Measurements from ENCODE around the gene MAGI3. TPM values are rescaled to one million over a fixed set of nuclear protein-coding genes. Genes with fewer than 3 reads are reported as not detected.
A peak's percentile ranks its signal among the peaks of the same experiment; 100 is the strongest.

The MAGI3 gene
- total RNA-seq, 1 donor from 2014 or later, result 1.0 TPM

DNA sequence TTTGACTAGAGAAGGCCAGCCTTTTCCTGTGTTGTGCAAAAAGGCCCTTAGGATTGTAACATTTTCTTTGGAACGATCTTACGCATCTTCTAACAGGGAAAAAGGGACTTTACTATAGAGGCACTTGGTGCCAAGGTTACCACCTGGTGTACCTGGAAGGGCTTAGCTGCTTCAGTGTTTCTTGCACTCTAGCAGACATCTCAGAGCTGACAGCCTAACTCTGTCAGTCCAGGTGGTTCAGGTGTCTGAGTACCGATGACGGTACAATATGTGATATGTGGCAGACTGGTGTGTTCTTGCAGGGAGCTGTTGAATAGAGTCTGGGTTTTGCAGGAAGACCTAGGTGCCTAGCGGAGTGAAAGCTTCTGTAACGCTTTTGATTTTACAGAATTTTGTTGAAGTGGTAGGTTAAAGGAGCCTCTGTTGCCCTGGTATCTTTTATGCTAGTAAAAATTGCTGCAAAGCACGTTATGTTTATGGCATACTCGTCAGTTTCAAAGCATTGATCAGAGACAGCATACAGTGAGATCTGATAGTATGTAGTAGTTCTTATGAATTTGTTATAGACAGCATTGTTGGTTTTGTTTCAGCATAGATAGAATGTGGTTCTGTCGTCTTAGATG lies 1.4 kb downstream of the MAGI3 start:
- no peak for ATAC-seq (ENCODE audit: low read depth)
- TF ChIP-seq, protein P1, sequence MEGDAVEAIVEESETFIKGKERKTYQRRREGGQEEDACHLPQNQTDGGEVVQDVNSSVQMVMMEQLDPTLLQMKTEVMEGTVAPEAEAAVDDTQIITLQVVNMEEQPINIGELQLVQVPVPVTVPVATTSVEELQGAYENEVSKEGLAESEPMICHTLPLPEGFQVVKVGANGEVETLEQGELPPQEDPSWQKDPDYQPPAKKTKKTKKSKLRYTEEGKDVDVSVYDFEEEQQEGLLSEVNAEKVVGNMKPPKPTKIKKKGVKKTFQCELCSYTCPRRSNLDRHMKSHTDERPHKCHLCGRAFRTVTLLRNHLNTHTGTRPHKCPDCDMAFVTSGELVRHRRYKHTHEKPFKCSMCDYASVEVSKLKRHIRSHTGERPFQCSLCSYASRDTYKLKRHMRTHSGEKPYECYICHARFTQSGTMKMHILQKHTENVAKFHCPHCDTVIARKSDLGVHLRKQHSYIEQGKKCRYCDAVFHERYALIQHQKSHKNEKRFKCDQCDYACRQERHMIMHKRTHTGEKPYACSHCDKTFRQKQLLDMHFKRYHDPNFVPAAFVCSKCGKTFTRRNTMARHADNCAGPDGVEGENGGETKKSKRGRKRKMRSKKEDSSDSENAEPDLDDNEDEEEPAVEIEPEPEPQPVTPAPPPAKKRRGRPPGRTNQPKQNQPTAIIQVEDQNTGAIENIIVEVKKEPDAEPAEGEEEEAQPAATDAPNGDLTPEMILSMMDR (IDR thresholded peaks at IDR 0.05), result no peak
- Mint-ChIP-seq H3K4me1 (peaks cover 18% of the 10 kb centered on the region), H3K27me3 (peaks cover 38% of the 10 kb centered on the region), H3K4me3 (peak overlapping the region; percentile 83), H3K9me3 (peaks cover 4% of the 10 kb centered on the region), H3K27ac (no peak overlapping the region), H3K36me3 (ENCODE audit: low read depth) (peaks cover 3% of the 10 kb centered on the region)
- POLR2A ChIA-PET, result no interaction called here
- no peak for DNase-seq
- intact Hi-C loops (cut with micrococcal nuclease), result loop anchor here (2.0 to 10.0 kb wide), 8 partner anchors 319 to 1191 kb away; partner anchors contain the start of genes LRIG2, PHTF1, PPM1J and RSBN1
- CTCF ChIA-PET, result no interaction called here

DNA sequence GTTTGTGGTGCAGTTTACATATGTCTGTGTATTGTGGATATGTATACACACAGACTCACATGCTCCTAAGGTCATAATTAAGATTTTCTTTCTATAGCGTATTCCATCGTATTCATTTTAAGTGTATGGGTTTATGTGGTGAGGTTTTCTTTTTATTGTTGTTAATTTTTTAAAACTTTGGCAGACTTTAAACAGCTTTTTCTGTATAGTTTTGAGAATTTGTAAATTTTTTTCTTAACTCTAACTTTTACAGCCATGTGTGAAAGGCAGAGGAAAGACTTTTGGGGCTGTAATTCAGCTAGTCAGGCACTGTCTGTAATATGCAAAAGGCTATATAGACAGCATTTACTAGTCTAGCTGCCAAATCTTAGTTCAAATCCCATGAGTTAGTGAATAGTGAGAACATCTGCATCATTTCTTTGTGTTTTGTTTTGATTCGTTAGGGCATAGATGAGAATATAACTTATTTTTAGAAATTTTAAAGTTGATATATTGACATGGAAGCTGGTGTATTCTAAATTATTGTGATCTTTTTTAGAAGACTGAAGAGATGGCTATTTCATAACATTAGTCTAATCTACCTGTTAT lies 2.3 kb downstream of the MAGI3 start:
- ATAC-seq (ENCODE audit: low read depth), result no peak
- intact Hi-C loops (cut with micrococcal nuclease), result loop anchor here (5.0 to 10.0 kb wide), 6 partner anchors 365 to 955 kb away; partner anchors contain the start of genes PHTF1, PPM1J, RSBN1 and SLC16A1
- no peak for DNase-seq
- POLR2A ChIA-PET, result no interaction called here
- H3K36me3 Mint-ChIP-seq (ENCODE audit: low read depth), result peaks cover 3% of the 10 kb centered on the region
- peaks cover 18% of the 10 kb centered on the region for H3K4me1 Mint-ChIP-seq
- H3K9me3 Mint-ChIP-seq, result peaks cover 4% of the 10 kb centered on the region
- no peak overlapping the region for H3K4me3 Mint-ChIP-seq
- CTCF ChIA-PET, result no interaction called here
- TF ChIP-seq, protein P1 (IDR thresholded peaks at IDR 0.05), result no peak
- no peak overlapping the region for H3K27ac Mint-ChIP-seq
- H3K27me3 Mint-ChIP-seq, result peaks cover 43% of the 10 kb centered on the region

DNA sequence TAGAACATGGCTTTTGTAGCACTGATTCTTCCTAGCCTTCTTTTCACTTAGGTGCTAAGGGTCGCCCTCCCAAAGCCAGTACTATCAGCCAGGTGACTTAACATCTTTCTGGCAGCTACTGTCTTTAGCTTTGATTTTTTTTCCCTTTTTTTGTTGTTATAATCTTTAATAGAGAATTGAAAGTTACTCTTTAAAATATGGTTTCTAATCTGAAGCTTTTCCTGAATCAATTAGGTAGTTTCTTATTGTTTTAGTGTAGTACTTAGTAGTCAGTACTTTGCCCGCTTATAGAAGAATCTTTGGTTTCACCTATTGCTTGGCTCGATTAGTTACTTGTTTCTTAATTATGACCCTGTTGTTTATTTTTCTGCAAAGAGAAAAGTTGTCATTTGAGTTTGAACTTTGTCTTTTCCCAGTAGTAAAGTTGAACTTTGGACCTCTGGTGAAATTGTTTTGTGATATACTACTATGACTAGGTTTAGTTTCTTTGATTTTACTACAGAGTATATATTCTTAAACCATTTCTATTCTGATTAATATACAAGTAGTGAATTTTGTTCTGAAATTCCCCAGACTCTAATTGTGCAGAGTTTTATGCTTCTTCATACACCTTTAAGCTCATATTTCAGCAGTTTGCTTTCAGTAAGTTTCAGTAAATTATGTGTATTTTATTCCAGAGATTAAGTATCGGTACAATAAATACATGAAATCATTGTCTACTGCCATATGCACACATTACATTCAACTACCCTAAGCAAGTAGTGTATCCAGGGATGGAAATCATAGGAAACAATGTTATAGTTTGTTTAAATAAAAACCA lies 3.9 kb downstream of the MAGI3 start:
- ChIA-PET POLR2A (interaction anchor here (0.6 kb wide), 1 partner anchor 464 kb away, joined by 3 read pairs; no protein-coding TSS in a partner anchor), CTCF (no interaction called here)
- H3K36me3 Mint-ChIP-seq (ENCODE audit: low read depth), result peaks cover 3% of the 10 kb centered on the region
- peaks cover 47% of the 10 kb centered on the region for H3K27me3 Mint-ChIP-seq
- DNase-seq (no peak), ATAC-seq (ENCODE audit: low read depth) (no peak)
- TF ChIP-seq, protein P1 (IDR thresholded peaks at IDR 0.05), result no peak
- intact Hi-C loops (cut with micrococcal nuclease), result loop anchor here (5.0 to 10.0 kb wide), 6 partner anchors 363 to 953 kb away; partner anchors contain the start of genes PHTF1, PPM1J, RSBN1 and SLC16A1
- no peak overlapping the region for H3K27ac Mint-ChIP-seq
- H3K4me1 Mint-ChIP-seq, result peaks cover 13% of the 10 kb centered on the region
- H3K9me3 Mint-ChIP-seq, result no peaks in the 10 kb centered on the region
- H3K4me3 Mint-ChIP-seq, result no peak overlapping the region

DNA sequence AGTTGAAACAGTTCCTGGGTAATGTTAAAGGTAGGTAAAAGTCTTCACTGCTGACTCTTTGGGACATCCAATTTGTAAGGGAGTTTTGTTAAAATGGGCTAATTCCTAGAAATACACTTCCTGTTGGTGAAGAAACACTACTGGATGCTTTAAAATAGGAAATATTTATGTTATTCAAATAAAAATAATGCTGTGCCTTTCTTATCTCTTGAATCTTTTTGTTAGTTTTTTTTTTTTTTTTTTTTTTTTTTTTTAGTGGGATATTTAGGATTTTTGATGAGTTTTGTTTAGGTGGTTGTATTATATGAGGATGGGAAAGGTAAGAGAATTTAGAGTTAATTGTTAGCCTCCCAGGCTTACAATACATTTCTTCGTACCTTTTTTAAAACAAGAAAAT lies 4.5 kb downstream of the MAGI3 start:
- H3K4me3 Mint-ChIP-seq, result no peak overlapping the region
- TF ChIP-seq, protein P1 (IDR thresholded peaks at IDR 0.05), result no peak
- peaks cover 9% of the 10 kb centered on the region for H3K4me1 Mint-ChIP-seq
- DNase-seq, result no peak
- ChIA-PET POLR2A (no interaction called here), CTCF (no interaction called here)
- intact Hi-C loops (cut with micrococcal nuclease), result loop anchor here (5.0 to 10.0 kb wide), 6 partner anchors 362 to 952 kb away; partner anchors contain the start of genes PHTF1, PPM1J, RSBN1 and SLC16A1
- peaks cover 43% of the 10 kb centered on the region for H3K27me3 Mint-ChIP-seq
- ATAC-seq (ENCODE audit: low read depth), result no peak
- H3K9me3 Mint-ChIP-seq, result no peaks in the 10 kb centered on the region
- no peak overlapping the region for H3K27ac Mint-ChIP-seq
- H3K36me3 Mint-ChIP-seq (ENCODE audit: low read depth), result peaks cover 3% of the 10 kb centered on the region

DNA sequence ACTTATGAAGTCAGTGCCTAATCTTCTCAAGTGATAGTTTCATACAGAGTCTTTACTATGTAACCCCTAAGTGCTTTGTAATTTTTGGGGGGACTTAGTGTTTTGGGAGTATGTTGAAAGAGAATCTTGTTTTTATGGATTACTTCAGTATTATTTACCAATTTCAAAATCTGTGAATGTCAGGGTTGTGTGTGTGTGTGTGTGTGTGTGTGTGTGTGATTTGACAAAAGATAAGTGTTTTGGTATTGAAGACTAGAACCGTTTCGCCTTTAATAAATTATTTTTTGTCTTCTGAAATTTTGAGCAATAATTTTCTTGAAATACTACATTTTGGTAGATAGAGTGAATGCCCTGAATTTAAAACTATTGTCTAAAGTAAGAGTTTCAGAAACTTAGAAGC lies 5.8 kb downstream of the MAGI3 start:
- no peak for ATAC-seq (ENCODE audit: low read depth)
- no peak for DNase-seq
- Mint-ChIP-seq H3K27me3 (peaks cover 40% of the 10 kb centered on the region), H3K4me3 (no peak overlapping the region), H3K36me3 (ENCODE audit: low read depth) (no peaks in the 10 kb centered on the region), H3K27ac (no peak overlapping the region), H3K4me1 (peaks cover 7% of the 10 kb centered on the region), H3K9me3 (no peaks in the 10 kb centered on the region)
- ChIA-PET CTCF (no interaction called here), POLR2A (no interaction called here)
- intact Hi-C loops (cut with micrococcal nuclease), result loop anchor here (10.0 kb wide), 1 partner anchor 441 kb away; the partner anchor contains the start of gene SLC16A1
- TF ChIP-seq, protein P1 (IDR thresholded peaks at IDR 0.05), result no peak
